IPS DF 6.9 (cell line): ENCODE measurements around the gene SLC22A3.

Experiments used
- DNase-seq: peaks from one replicate; pipeline ENCODE4 v3.0.0-alpha.2; 2013; ENCODE audit warnings: low read depth, low spot score
- H3K27ac ChIP-seq: one replicate; pipeline ENCODE4 v1.5.1; 2013; ENCODE audit warnings: low read length, control low read depth
- H3K27me3 ChIP-seq: 2 replicates; pipeline ENCODE4 v1.6.1; 2013; ENCODE audit warnings: mild to moderate bottlenecking, low read length; ENCODE audit not compliant: control insufficient read depth, insufficient read depth
- H3K36me3 ChIP-seq: 2 replicates; pipeline ENCODE4 v1.6.1; 2013; ENCODE audit warnings: low read length; ENCODE audit not compliant: control insufficient read depth, insufficient read depth
- H3K4me1 ChIP-seq: 2 replicates; pipeline ENCODE4 v1.6.1; 2013; ENCODE audit warnings: low read length; ENCODE audit not compliant: control insufficient read depth, insufficient read depth
- H3K4me3 ChIP-seq: 2 replicates; pipeline ENCODE4 v1.5.1; 2013; ENCODE audit warnings: mild to moderate bottlenecking, low read length
- H3K9me3 ChIP-seq: 2 replicates; pipeline ENCODE4 v1.6.1; 2013; ENCODE audit warnings: low read length, inconsistent platforms; ENCODE audit not compliant: control insufficient read depth, insufficient read depth
- WGBS: extraction: QIAGEN DNeasy Blood & Tissue Kit; methylation state at CpG from one replicate; pipeline ENCODE4 v1.1.7; 2013; ENCODE audit warnings: mixed read lengths, missing lambda C conversion rate; ENCODE audit not compliant: insufficient read length, insufficient coverage; 5-methylcytosine and 5-hydroxymethylcytosine counted together

The SLC22A3 gene

DNA sequence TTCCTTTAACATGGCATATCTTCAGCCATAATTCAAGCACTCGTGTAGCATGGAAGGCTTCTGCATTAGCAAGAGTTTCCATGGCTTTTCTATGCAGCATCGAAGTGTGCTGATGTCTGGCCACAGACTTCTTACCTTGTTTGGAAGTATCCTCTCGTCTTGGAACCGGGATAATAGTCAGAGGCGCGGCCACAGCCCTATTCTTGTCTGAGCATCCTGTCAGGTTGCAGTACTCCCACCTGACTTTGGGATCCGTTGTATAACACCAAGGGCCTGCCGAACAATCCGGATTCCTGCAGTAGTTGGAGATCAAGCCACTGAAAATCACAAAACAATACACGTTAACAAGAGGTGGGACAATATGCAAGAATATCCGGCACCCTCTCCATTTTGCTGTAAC is 138.9 kb downstream of the SLC22A3 start:
- DNase-seq = no peak
- no peaks in the 10 kb centered on the region for H3K9me3 ChIP-seq
- no CpG with 5 or more reads among the region's 11 CpGs for WGBS
- no peaks in the 10 kb centered on the region for H3K4me1 ChIP-seq
- no peaks in the 10 kb centered on the region for H3K27me3 ChIP-seq
- H3K27ac ChIP-seq = no peak overlapping the region
- H3K4me3 ChIP-seq = no peak overlapping the region
- no peaks in the 10 kb centered on the region for H3K36me3 ChIP-seq

- WGBS = no CpG with 5 or more reads among the region's 1 CpG
- Histone ChIP-seq H3K9me3 (no peaks in the 10 kb centered on the region), H3K4me1 (no peaks in the 10 kb centered on the region), H3K36me3 (no peaks in the 10 kb centered on the region), H3K4me3 (no peak overlapping the region), H3K27ac (no peak overlapping the region), H3K27me3 (no peaks in the 10 kb centered on the region)
- DNase-seq = no peak
Observed at GRCh38 chr6:160489091-160489490, 140.9 kb downstream of the SLC22A3 start.

- Histone ChIP-seq H3K4me3 (no peak overlapping the region), H3K27me3 (no peaks in the 10 kb centered on the region), H3K36me3 (no peaks in the 10 kb centered on the region), H3K4me1 (no peaks in the 10 kb centered on the region), H3K9me3 (no peaks in the 10 kb centered on the region), H3K27ac (no peak overlapping the region)
- WGBS = no CpG with 5 or more reads among the region's 3 CpGs
- no peak for DNase-seq
Observed at GRCh38 chr6:160494576-160494975, 146.4 kb downstream of the SLC22A3 start.

DNA sequence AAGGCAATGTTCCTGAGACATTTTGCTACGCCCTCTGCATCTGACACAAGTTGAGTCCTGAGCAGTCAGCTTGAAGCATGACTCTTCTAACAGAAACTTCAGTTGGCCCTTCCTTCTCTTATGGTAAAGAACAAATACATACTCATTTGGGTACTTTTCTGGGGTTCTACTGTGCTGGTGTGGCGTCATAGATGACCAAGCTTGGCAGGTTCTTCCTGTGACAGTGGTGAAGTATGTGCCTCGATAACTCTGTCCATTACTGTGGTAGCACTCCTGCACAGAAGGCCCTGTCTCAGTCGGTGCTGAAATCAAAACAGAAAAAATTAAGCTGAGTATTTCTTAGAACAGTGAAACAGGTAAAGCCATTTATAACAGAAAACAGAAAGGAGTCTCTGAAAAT is 152.5 kb downstream of the SLC22A3 start:
- no peak for DNase-seq
- no peak overlapping the region for H3K27ac ChIP-seq
- no peaks in the 10 kb centered on the region for H3K4me1 ChIP-seq
- H3K27me3 ChIP-seq = no peaks in the 10 kb centered on the region
- WGBS = no CpG with 5 or more reads among the region's 4 CpGs
- H3K9me3 ChIP-seq = no peaks in the 10 kb centered on the region
- no peaks in the 10 kb centered on the region for H3K36me3 ChIP-seq
- no peak overlapping the region for H3K4me3 ChIP-seq
